ENCODE measurements around the gene SLC1A7.

SLC1A7 gene

DNA sequence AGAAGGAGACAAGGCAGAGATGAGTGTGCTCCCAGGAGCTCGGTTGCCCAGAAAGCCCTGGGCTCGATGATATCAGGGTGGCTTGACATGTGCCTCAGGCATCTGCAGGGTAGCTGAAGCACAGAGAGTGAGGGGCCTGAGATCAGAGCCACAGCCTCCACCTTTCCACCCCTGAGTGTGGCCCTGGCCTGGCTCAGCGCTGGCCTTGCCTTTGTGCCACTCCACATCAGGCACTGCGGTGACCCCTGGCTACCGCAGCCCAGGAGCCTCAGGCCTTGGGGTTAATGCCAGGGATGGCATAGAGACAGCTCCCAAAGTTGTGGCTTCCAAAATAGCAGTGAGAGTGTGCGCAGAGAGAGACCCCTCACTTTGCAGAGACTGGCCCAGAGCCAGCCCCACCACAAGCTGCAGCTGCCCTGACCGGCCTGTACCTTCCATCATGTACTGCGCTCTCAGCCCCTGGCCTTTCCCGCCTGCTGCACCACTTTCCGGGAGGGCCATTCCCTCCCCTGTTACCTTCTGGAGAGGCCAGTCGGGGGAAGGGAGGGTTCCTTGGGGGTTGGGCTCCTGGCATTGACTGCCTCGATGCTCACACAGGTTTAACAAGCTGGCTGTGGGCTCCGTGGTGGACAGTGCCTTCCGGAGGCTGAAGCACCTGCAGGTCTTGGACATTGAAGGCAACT lies 60.9 kb downstream of the SLC1A7 start:
- no peak overlapping the region for H3K9ac ChIP-seq (ENCODE audit: low read depth, low read length)
- H3K4me3 ChIP-seq (ENCODE audit: low read depth, low read length) = no peak overlapping the region
- H3K27me3 ChIP-seq (ENCODE audit: control insufficient read depth, insufficient read depth, low read length) = no peaks in the 10 kb centered on the region
- H3K36me3 ChIP-seq (ENCODE audit: control insufficient read depth, insufficient read depth, low read length) = no peaks in the 10 kb centered on the region
- no peaks in the 10 kb centered on the region for H3K4me1 ChIP-seq (ENCODE audit: control insufficient read depth, insufficient read depth, low read length)
- H3K9me3 ChIP-seq (ENCODE audit: control insufficient read depth, insufficient read depth, low read length) = no peaks in the 10 kb centered on the region

DNA sequence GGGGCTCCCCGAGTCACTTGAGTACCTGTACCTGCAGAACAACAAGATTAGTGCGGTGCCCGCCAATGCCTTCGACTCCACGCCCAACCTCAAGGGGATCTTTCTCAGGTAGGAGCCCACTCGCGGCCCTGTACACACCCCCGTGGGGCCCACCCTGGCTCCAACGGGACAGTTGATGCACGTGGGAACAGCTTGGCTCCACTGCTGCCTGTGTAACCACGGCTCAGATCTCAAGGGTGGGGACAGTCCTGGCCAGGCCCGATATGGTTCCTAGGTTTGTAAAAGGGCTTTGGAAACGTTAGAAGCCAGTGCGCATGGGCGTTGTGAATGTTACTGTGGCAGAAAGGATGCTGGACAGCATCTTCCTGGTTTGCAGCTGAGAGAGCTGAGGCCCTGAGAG lies 61.7 kb downstream of the SLC1A7 start:
- Histone ChIP-seq H3K9ac (ENCODE audit: low read depth, low read length) (no peak overlapping the region), H3K27me3 (ENCODE audit: control insufficient read depth, insufficient read depth, low read length) (no peaks in the 10 kb centered on the region), H3K9me3 (ENCODE audit: control insufficient read depth, insufficient read depth, low read length) (no peaks in the 10 kb centered on the region), H3K4me1 (ENCODE audit: control insufficient read depth, insufficient read depth, low read length) (no peaks in the 10 kb centered on the region), H3K36me3 (ENCODE audit: control insufficient read depth, insufficient read depth, low read length) (no peaks in the 10 kb centered on the region), H3K4me3 (ENCODE audit: low read depth, low read length) (no peak overlapping the region)

DNA sequence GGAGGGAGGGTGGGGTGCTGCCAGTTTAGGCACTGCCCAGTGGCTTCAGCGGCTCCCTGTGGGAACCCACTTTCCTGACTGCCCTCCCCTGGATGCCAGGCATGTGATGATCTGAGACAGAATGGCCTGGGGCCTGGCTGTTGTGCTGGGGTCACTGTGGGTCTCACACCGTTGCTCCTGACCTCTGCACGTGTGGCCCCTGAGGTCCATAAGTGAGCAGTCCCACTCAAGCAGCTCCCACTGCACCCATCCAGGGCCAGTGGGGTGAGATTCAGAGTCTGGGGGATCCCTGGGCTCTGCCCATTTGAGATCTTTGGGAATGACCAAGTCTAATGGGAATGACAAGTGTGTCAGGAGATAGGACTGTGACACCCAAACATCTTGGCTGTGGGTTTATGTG lies 62.4 kb downstream of the SLC1A7 start:
- no peaks in the 10 kb centered on the region for H3K9me3 ChIP-seq (ENCODE audit: control insufficient read depth, insufficient read depth, low read length)

DNA sequence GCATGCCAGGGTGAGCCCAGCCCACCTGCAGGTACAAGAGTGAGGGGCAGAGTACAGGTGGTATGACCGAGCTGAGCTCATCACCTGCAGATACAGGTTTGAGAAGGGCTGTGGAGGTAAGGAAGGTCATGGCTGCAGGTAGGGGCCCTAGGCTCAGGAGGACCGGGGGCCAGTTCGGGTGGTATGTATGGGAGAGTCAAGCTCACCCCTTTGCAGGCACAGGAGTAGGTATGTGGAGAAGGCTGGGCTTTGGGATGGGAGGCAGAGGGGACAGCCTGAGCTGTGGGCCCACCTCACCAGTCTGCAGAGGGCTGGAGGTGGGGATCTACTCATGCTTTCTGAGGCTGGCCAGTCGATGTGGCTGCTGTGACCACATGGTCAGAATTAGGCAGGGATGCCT lies 63.2 kb downstream of the SLC1A7 start:
- Histone ChIP-seq H3K9ac (ENCODE audit: low read depth, low read length) (no peak overlapping the region), H3K4me3 (ENCODE audit: low read depth, low read length) (no peak overlapping the region), H3K36me3 (ENCODE audit: control insufficient read depth, insufficient read depth, low read length) (no peaks in the 10 kb centered on the region), H3K27me3 (ENCODE audit: control insufficient read depth, insufficient read depth, low read length) (no peaks in the 10 kb centered on the region), H3K4me1 (ENCODE audit: control insufficient read depth, insufficient read depth, low read length) (no peaks in the 10 kb centered on the region), H3K9me3 (ENCODE audit: control insufficient read depth, insufficient read depth, low read length) (no peaks in the 10 kb centered on the region)

More for the DNA sequence above, 62.4 kb downstream of the SLC1A7 start:
- no peaks in the 10 kb centered on the region for H3K36me3 ChIP-seq (ENCODE audit: control insufficient read depth, insufficient read depth, low read length)
- H3K4me3 ChIP-seq (ENCODE audit: low read depth, low read length) = no peak overlapping the region
- no peaks in the 10 kb centered on the region for H3K27me3 ChIP-seq (ENCODE audit: control insufficient read depth, insufficient read depth, low read length)
- no peak overlapping the region for H3K9ac ChIP-seq (ENCODE audit: low read depth, low read length)
- H3K4me1 ChIP-seq (ENCODE audit: control insufficient read depth, insufficient read depth, low read length) = no peaks in the 10 kb centered on the region

DNA sequence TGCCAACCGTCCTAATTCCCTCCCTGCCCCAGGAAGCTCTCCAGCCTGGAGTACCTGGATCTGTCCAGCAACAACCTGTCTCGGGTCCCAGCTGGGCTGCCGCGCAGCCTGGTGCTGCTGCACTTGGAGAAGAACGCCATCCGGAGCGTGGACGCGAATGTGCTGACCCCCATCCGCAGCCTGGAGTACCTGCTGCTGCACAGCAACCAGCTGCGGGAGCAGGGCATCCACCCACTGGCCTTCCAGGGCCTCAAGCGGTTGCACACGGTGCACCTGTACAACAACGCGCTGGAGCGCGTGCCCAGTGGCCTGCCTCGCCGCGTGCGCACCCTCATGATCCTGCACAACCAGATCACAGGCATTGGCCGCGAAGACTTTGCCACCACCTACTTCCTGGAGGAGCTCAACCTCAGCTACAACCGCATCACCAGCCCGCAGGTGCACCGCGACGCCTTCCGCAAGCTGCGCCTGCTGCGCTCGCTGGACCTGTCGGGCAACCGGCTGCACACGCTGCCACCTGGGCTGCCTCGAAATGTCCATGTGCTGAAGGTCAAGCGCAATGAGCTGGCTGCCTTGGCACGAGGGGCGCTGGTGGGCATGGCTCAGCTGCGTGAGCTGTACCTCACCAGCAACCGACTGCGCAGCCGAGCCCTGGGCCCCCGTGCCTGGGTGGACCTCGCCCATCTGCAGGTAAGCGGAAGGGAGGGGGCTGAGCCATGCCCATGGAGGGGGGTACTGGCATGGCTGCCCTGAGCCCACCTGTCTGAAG lies 63.9 kb downstream of the SLC1A7 start:
- H3K4me1 ChIP-seq (ENCODE audit: control insufficient read depth, insufficient read depth, low read length) = no peaks in the 10 kb centered on the region
- no peaks in the 10 kb centered on the region for H3K27me3 ChIP-seq (ENCODE audit: control insufficient read depth, insufficient read depth, low read length)
- H3K9me3 ChIP-seq (ENCODE audit: control insufficient read depth, insufficient read depth, low read length) = no peaks in the 10 kb centered on the region
- H3K9ac ChIP-seq (ENCODE audit: low read depth, low read length) = no peak overlapping the region
- H3K4me3 ChIP-seq (ENCODE audit: low read depth, low read length) = no peak overlapping the region
- no peaks in the 10 kb centered on the region for H3K36me3 ChIP-seq (ENCODE audit: control insufficient read depth, insufficient read depth, low read length)

DNA sequence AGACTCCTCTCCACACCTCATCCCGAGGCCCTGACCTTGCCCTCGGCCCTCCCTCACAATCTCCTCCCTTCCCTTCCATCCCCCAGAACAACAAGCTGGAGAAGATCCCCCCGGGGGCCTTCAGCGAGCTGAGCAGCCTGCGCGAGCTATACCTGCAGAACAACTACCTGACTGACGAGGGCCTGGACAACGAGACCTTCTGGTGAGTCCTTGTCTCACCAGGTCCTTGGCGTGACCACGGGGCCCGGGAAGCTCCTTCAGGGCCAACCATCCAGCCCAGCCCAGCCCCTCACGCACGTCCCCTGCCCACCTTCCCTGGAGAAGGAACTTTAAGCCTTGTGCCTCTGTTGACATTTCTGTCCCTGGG lies 64.9 kb downstream of the SLC1A7 start:
- Histone ChIP-seq H3K9me3 (ENCODE audit: control insufficient read depth, insufficient read depth, low read length) (no peaks in the 10 kb centered on the region), H3K4me3 (ENCODE audit: low read depth, low read length) (no peak overlapping the region), H3K36me3 (ENCODE audit: control insufficient read depth, insufficient read depth, low read length) (no peaks in the 10 kb centered on the region), H3K27me3 (ENCODE audit: control insufficient read depth, insufficient read depth, low read length) (no peaks in the 10 kb centered on the region), H3K4me1 (ENCODE audit: control insufficient read depth, insufficient read depth, low read length) (no peaks in the 10 kb centered on the region), H3K9ac (ENCODE audit: low read depth, low read length) (no peak overlapping the region)

DNA sequence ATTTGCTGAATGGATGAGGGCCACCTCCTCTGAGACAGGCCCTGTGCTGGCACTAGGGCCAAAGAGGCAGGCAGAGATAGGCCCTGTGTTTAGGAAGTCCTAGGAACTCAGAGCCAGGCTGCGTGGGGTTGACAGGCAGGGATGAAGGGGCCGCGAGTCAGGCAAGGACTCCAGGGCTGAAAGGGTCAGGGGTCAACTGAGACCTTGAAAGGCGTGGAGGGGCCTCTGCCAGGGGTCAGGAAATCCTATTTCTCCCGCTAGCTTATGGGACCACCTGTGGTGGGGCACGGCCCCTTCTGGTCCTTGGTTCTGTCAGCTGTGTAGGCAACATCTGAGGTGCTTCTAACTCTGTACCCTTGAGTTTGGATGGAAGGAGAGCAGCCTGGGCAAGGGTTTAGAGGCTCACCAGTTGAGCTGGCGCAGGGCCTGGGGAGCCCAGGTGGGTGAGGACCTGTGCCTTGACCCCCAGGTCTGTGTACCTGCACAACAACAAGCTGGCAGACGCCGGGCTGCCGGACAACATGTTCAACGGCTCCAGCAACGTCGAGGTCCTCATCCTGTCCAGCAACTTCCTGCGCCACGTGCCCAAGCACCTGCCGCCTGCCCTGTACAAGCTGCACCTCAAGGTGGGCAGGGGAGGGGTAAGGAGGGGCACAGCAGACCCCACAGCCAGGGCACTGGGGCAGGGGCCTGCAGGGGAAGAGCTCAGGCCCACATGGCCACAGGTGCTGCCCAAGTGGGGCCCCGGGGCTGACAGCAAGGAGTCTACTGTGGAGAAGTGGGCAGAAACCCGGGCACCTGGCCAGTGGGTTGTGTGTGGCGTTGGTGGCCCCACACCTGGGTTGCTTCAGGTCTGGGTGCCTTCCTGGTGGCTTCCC lies 65.5 kb downstream of the SLC1A7 start:
- no peak overlapping the region for H3K4me3 ChIP-seq (ENCODE audit: low read depth, low read length)
- no peaks in the 10 kb centered on the region for H3K4me1 ChIP-seq (ENCODE audit: control insufficient read depth, insufficient read depth, low read length)
- H3K27me3 ChIP-seq (ENCODE audit: control insufficient read depth, insufficient read depth, low read length) = no peaks in the 10 kb centered on the region
- no peak overlapping the region for H3K9ac ChIP-seq (ENCODE audit: low read depth, low read length)
- H3K9me3 ChIP-seq (ENCODE audit: control insufficient read depth, insufficient read depth, low read length) = no peaks in the 10 kb centered on the region
- H3K36me3 ChIP-seq (ENCODE audit: control insufficient read depth, insufficient read depth, low read length) = no peaks in the 10 kb centered on the region

DNA sequence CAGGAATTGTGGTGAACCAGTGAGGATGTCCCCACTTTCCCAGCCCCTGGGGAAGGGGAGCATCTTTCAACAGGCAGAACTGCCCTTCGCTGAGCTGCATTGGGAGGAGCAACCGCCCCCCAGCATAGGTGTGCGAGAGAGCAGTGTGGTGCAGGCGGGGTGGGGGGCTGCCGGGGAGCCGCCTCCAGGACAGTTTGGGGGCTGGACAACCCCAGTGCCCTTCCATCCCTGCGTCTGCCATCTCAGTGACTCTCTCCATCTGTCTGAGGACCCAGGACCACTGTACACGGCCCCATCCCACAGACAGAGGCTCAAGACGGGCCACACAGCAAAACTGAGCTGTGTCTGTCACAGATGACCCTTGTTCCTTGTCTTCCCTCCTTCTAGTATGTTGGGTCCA lies 66.3 kb downstream of the SLC1A7 start:
- no peak overlapping the region for H3K4me3 ChIP-seq (ENCODE audit: low read depth, low read length)
- no peak overlapping the region for H3K9ac ChIP-seq (ENCODE audit: low read depth, low read length)
- H3K27me3 ChIP-seq (ENCODE audit: control insufficient read depth, insufficient read depth, low read length) = no peaks in the 10 kb centered on the region
- H3K4me1 ChIP-seq (ENCODE audit: control insufficient read depth, insufficient read depth, low read length) = no peaks in the 10 kb centered on the region
- no peaks in the 10 kb centered on the region for H3K36me3 ChIP-seq (ENCODE audit: control insufficient read depth, insufficient read depth, low read length)
- no peaks in the 10 kb centered on the region for H3K9me3 ChIP-seq (ENCODE audit: control insufficient read depth, insufficient read depth, low read length)

DNA sequence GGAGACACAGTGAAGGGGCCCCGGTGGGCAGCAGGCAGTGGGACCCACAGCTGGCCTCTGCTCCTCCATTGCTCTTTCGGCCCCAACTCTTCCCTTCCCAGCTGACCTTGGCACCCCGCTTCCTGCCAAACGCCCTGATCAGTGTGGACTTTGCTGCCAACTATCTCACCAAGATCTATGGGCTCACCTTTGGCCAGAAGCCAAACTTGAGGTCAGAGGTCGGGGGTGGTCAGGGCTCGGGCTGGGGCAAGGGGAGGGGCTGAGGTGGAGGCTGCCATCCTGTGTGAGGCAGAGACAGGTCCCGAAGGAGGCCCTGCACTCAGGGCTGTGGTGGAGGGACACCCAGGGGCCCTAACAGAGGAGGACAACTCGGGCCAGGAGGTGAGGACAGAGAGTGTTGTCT lies 66.7 kb downstream of the SLC1A7 start:
- Histone ChIP-seq H3K4me3 (ENCODE audit: low read depth, low read length) (no peak overlapping the region), H3K36me3 (ENCODE audit: control insufficient read depth, insufficient read depth, low read length) (no peaks in the 10 kb centered on the region), H3K9me3 (ENCODE audit: control insufficient read depth, insufficient read depth, low read length) (no peaks in the 10 kb centered on the region), H3K4me1 (ENCODE audit: control insufficient read depth, insufficient read depth, low read length) (no peaks in the 10 kb centered on the region), H3K27me3 (ENCODE audit: control insufficient read depth, insufficient read depth, low read length) (no peaks in the 10 kb centered on the region), H3K9ac (ENCODE audit: low read depth, low read length) (no peak overlapping the region)

DNA sequence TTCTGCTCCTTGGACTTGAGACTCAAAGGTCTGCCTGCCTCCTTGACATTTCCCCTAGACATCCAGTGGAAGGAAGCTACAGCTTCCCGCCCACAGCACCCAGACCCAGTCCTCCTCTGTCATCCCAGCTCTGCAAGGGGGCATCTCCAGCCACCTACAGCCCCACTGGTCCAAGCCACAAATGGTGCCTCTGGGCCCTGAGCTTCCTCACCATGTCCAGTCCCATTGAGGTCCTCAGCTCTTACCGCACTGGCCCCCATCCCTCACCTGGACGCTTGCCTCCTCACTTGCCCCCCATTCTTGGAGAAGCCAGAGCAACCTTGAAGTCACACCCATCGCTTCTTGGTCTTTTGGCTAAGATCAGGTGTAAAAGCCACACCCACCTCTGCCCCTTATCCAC lies 67.2 kb downstream of the SLC1A7 start:
- Histone ChIP-seq H3K9ac (ENCODE audit: low read depth, low read length) (no peak overlapping the region), H3K9me3 (ENCODE audit: control insufficient read depth, insufficient read depth, low read length) (no peaks in the 10 kb centered on the region), H3K27me3 (ENCODE audit: control insufficient read depth, insufficient read depth, low read length) (no peaks in the 10 kb centered on the region), H3K36me3 (ENCODE audit: control insufficient read depth, insufficient read depth, low read length) (no peaks in the 10 kb centered on the region), H3K4me3 (ENCODE audit: low read depth, low read length) (no peak overlapping the region), H3K4me1 (ENCODE audit: control insufficient read depth, insufficient read depth, low read length) (no peaks in the 10 kb centered on the region)

DNA sequence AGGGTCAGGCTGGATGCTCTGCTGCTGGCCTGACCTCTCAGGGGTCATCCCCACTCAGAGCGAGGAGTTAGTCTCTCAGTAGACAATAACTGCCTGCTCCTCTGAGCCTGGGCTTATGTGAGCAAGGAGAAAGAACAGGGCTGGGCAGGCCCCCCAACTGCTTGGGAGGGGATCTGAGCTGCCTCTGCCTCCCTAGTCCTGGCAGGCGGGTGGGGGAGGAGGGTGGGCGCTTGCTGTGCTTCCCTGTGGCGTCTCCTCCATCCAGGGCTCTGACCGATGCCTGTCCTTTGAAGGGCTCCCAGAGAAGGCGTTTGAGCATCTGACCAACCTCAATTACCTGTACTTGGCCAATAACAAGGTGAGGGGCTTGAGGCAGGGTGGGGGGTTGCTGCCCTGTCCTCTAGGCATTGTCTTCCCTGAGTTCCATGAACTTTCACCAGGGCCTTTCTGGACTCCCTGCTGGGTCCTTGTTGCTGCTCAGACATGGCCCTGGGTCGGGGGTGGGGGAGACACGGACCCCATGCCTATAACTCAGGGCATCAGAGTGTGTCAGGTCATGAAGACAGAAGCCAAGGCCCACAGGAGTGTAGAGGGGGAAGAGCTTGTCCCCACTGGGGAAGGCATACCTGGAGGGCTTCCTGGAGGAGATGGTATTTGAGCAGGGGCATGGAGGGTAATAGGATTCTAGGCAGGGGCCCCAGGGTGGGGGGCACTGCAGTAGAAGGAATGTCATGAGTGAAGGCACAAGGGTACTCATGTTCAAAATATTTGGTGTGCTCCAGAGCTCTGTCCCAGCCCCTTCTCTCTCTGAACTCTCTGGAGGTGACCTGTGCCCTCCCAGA lies 67.9 kb downstream of the SLC1A7 start:
- H3K9ac ChIP-seq (ENCODE audit: low read depth, low read length) = no peak overlapping the region
- no peak overlapping the region for H3K4me3 ChIP-seq (ENCODE audit: low read depth, low read length)
- no peaks in the 10 kb centered on the region for H3K27me3 ChIP-seq (ENCODE audit: control insufficient read depth, insufficient read depth, low read length)
- no peaks in the 10 kb centered on the region for H3K9me3 ChIP-seq (ENCODE audit: control insufficient read depth, insufficient read depth, low read length)
- H3K36me3 ChIP-seq (ENCODE audit: control insufficient read depth, insufficient read depth, low read length) = no peaks in the 10 kb centered on the region
- H3K4me1 ChIP-seq (ENCODE audit: control insufficient read depth, insufficient read depth, low read length) = no peaks in the 10 kb centered on the region

All from iPS-15b (cell line).